Measurements from ENCODE around the gene FAP.

DNA sequence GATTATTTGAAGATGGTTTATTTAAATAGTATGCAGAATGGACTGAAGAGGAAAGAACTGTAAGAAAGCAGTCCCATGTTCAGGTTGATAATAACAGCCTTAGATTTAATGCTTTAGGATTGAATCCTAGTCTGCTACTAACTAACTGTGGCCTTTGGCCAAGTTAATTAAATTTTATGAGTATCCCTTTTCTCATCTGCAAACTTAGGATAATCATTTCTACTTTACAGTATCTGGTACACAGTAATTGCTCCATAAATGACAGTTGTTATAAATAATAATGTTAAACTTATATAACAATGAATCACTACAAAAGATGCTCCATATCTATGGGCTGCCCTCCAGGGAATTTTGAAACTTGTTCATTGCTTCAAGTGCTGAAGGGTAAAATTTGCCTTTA, 41.0 kb downstream of the FAP start:
- no peak for TF ChIP-seq BACH2 (CRISPR knock-in tag; IDR thresholded peaks at IDR 0.05; ENCODE audit: borderline replicate concordance)
- TF ChIP-seq RARB (CRISPR knock-in tag; IDR thresholded peaks at IDR 0.05): no peak
- TF ChIP-seq ZFP30 (CRISPR knock-in tag; IDR thresholded peaks at IDR 0.05): no peak
- no peak for TF ChIP-seq ARNTL (CRISPR knock-in tag; IDR thresholded peaks at IDR 0.05; ENCODE audit: borderline replicate concordance, low read depth)
- TF ChIP-seq TOX (CRISPR knock-in tag; IDR thresholded peaks at IDR 0.05; ENCODE audit: borderline replicate concordance): no peak
- TF ChIP-seq, protein P1, sequence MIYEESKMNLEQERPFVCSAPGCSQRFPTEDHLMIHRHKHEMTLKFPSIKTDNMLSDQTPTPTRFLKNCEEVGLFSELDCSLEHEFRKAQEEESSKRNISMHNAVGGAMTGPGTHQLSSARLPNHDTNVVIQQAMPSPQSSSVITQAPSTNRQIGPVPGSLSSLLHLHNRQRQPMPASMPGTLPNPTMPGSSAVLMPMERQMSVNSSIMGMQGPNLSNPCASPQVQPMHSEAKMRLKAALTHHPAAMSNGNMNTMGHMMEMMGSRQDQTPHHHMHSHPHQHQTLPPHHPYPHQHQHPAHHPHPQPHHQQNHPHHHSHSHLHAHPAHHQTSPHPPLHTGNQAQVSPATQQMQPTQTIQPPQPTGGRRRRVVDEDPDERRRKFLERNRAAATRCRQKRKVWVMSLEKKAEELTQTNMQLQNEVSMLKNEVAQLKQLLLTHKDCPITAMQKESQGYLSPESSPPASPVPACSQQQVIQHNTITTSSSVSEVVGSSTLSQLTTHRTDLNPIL (CRISPR knock-in tag; IDR thresholded peaks at IDR 0.05; ENCODE audit: low read depth): no peak
- no peak for TF ChIP-seq TSHZ2 (CRISPR knock-in tag; IDR thresholded peaks at IDR 0.05)

Data from SK-N-SH treated with all-trans-retinoic acid at 6 μM for 48 hours (cell line).